ENCODE measurements around the gene TMA16.

- TF ChIP-seq EZH2 (IDR thresholded peaks at IDR 0.05; ENCODE audit: low read length, missing control alignments) (no peak), CTCF (conservative IDR thresholded peaks at IDR 0.05 in 1 of 2, IDR thresholded peaks at IDR 0.05 in 1 of 2; ENCODE audit: low read depth in 1 of 2, low read length in 2 of 2) (no peak)
Measured at GRCh38 chr4:163568843-163569242, 74.4 kb downstream of the TMA16 start.
